ENCODE measurements around the gene COLGALT1.

The COLGALT1 gene

GRCh38 chr19:17623224-17623935 lies 67.9 kb downstream of the COLGALT1 start:
- no peak overlapping the region for H3K4me3 ChIP-seq (replicated peaks; ENCODE audit: low read depth, low read length)
- no peak for TF ChIP-seq CTCF (IDR thresholded peaks at IDR 0.05; ENCODE audit: low read length, missing control alignments)
- no peak for DNase-seq (ENCODE audit: low read depth)

- no peak for DNase-seq (ENCODE audit: low read depth)
- no peak overlapping the region for H3K4me3 ChIP-seq (replicated peaks; ENCODE audit: low read depth, low read length)
- TF ChIP-seq CTCF (IDR thresholded peaks at IDR 0.05; ENCODE audit: low read length, missing control alignments) = no peak
Observed at GRCh38 chr19:17624314-17624991, 69.0 kb downstream of the COLGALT1 start.

GRCh38 chr19:17625043-17625442 lies 69.6 kb downstream of the COLGALT1 start:
- H3K4me3 ChIP-seq (replicated peaks; ENCODE audit: low read depth, low read length) = no peak overlapping the region
- no peak for TF ChIP-seq CTCF (IDR thresholded peaks at IDR 0.05; ENCODE audit: low read length, missing control alignments)
- DNase-seq (ENCODE audit: low read depth) = no peak

GRCh38 chr19:17625980-17626379 lies 70.5 kb downstream of the COLGALT1 start:
- no peak overlapping the region for H3K4me3 ChIP-seq (replicated peaks; ENCODE audit: low read depth, low read length)
- DNase-seq (ENCODE audit: low read depth) = no peak
- no peak for TF ChIP-seq CTCF (IDR thresholded peaks at IDR 0.05; ENCODE audit: low read length, missing control alignments)

- DNase-seq (ENCODE audit: low read depth) = no peak
- TF ChIP-seq CTCF (IDR thresholded peaks at IDR 0.05; ENCODE audit: low read length, missing control alignments) = no peak
- H3K4me3 ChIP-seq (replicated peaks; ENCODE audit: low read depth, low read length) = no peak overlapping the region
Observed at GRCh38 chr19:17626456-17627015, 71.1 kb downstream of the COLGALT1 start.

GRCh38 chr19:17627161-17627560 lies 71.7 kb downstream of the COLGALT1 start:
- TF ChIP-seq CTCF (IDR thresholded peaks at IDR 0.05; ENCODE audit: low read length, missing control alignments) = no peak
- H3K4me3 ChIP-seq (replicated peaks; ENCODE audit: low read depth, low read length) = no peak overlapping the region
- no peak for DNase-seq (ENCODE audit: low read depth)

Measured in fibroblast of pulmonary artery (primary cell).